Chondrocyte (in vitro differentiated cells): ENCODE data around the gene SIGLEC9. TPM values are rescaled to one million over a fixed set of nuclear protein-coding genes. Genes with fewer than 3 reads are reported as not detected.

Experiments used
- DNase-seq: peaks from one replicate; pipeline ENCODE4 v3.0.0; 2021; ENCODE audit warnings: mixed read lengths, low spot score
- H3K27ac Mint-ChIP-seq: one replicate; pipeline ENCODE4 v1.8.0; 2021; ENCODE audit warnings: mild to moderate bottlenecking, moderate library complexity, mixed read lengths; ENCODE audit not compliant: unreplicated experiment
- H3K27me3 Mint-ChIP-seq: 2 replicates; pipeline ENCODE4 v1.8.0; 2021; ENCODE audit warnings: low read depth, mixed read lengths
- H3K36me3 Mint-ChIP-seq: 2 replicates; pipeline ENCODE4 v1.8.0; 2021; ENCODE audit warnings: low read depth, mixed read lengths
- H3K4me1 Mint-ChIP-seq: 2 replicates; pipeline ENCODE4 v1.8.0; 2021; ENCODE audit warnings: low read depth, mild to moderate bottlenecking, mixed read lengths
- H3K4me3 Mint-ChIP-seq: one replicate; pipeline ENCODE4 v1.8.0; 2021; ENCODE audit warnings: mild to moderate bottlenecking, moderate library complexity, mixed read lengths; ENCODE audit not compliant: unreplicated experiment
- H3K9me3 Mint-ChIP-seq: 2 replicates; pipeline ENCODE4 v1.8.0; 2021; ENCODE audit warnings: low read depth, mixed read lengths
- CTCF ChIP-seq: fragments of 200-600 bp; sonication (generic); IDR thresholded peaks from 2 replicates; pipeline ENCODE4 v1.5.0; 2021; ENCODE audit warnings: antibody characterized with exemption, mild to moderate bottlenecking, moderate library complexity
- total RNA-seq: library from RNA; stranded (reverse); gene quantifications from 3 replicates; pipeline ENCODE4 v1.2.1, GENCODE V29; 2021

The SIGLEC9 gene
- total RNA-seq, 1 donor from 2014 or later = not detected

DNA sequence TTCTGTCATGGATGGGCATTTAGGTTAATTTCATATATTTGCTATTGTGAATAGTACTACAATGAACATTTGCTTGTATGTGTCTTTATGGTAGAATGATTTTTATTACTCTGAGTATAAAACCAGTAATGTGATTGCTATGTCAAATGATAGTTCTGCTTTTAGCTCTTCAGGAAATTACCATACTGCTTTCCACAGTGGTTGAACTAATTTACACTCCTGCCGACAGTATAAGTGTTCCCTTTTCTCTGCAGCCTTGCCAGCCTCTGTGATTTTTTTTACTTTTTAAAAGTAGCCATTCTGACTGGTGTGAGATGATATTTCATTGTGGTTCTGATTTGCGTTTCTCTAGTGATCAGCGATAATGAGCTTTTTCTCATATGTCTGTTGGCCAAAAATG, 23.9 kb downstream of the SIGLEC9 start:
- no peak overlapping the region for H3K4me3 Mint-ChIP-seq
- no peaks in the 10 kb centered on the region for H3K36me3 Mint-ChIP-seq
- H3K9me3 Mint-ChIP-seq = peaks cover 15% of the 10 kb centered on the region
- H3K27me3 Mint-ChIP-seq = peaks cover 5% of the 10 kb centered on the region
- TF ChIP-seq CTCF = no peak
- H3K4me1 Mint-ChIP-seq = no peaks in the 10 kb centered on the region
- no peak for DNase-seq
- no peak overlapping the region for H3K27ac Mint-ChIP-seq

- Mint-ChIP-seq H3K4me1 (no peaks in the 10 kb centered on the region), H3K27me3 (peaks cover 4% of the 10 kb centered on the region), H3K9me3 (peaks cover 15% of the 10 kb centered on the region), H3K36me3 (no peaks in the 10 kb centered on the region), H3K27ac (no peak overlapping the region), H3K4me3 (no peak overlapping the region)
- no peak for DNase-seq
- TF ChIP-seq CTCF = no peak
Measured at GRCh38 chr19:51150627-51151026, 25.9 kb downstream of the SIGLEC9 start.

- Mint-ChIP-seq H3K27ac (no peak overlapping the region), H3K36me3 (no peaks in the 10 kb centered on the region), H3K4me3 (no peak overlapping the region), H3K4me1 (no peaks in the 10 kb centered on the region), H3K9me3 (no peaks in the 10 kb centered on the region), H3K27me3 (peaks cover 19% of the 10 kb centered on the region)
- no peak for DNase-seq
- no peak for TF ChIP-seq CTCF
Measured at GRCh38 chr19:51156710-51157109, 32.0 kb downstream of the SIGLEC9 start.

DNA sequence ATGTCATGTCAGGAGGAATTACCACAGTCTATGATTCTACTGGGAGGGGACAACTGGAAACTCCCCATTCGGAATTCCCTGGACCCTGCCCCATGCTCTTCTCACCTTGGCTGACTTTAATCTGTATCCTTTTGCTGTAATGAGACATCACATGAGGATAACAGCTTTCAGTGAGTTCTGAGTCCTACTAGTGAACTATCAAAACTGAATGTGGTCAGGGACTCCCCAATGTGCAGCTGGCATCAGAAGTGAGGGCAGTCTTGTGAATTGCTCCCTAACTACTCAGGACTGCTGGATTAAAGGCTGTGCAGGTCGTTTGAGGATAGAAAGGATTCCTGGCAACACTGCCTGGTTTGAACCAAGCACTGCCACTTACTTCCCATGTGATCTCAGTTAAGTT, 32.6 kb downstream of the SIGLEC9 start:
- Mint-ChIP-seq H3K9me3 (no peaks in the 10 kb centered on the region), H3K36me3 (no peaks in the 10 kb centered on the region), H3K27ac (no peak overlapping the region), H3K4me1 (no peaks in the 10 kb centered on the region), H3K27me3 (peaks cover 21% of the 10 kb centered on the region), H3K4me3 (no peak overlapping the region)
- no peak for TF ChIP-seq CTCF
- DNase-seq = no peak

DNA sequence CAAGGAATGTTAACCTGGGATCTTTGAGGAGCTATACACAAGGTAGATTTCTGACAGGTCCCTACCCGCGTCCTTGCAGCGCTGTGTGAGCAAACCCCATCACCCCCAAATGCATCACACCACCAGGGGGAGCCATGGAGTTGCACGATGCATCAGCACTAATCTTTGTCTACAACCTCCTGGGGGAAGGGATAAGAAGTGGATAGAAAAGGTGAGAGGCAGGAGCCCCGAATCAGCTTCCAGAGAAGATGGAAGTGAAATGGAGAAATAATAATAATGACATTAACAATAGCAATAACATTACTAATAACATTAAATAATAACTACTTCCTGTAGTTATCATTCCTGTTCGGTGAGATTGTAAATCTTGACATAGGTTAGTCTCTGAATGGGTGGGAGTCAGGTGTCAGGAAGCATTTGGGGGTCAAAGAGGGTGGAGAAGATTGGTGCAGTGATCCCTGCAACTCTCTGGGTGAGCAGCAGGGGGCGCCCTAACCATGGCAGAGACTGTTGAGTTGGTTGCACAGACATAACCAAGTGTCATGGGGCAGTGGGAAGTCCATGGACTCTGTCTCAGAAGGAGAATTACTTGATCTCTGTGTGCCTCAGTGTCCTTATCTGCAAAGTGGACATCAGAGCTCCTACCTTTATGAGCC, 33.9 kb downstream of the SIGLEC9 start:
- peaks cover 26% of the 10 kb centered on the region for H3K27me3 Mint-ChIP-seq
- H3K4me3 Mint-ChIP-seq = no peak overlapping the region
- no peak for DNase-seq
- H3K36me3 Mint-ChIP-seq = no peaks in the 10 kb centered on the region
- no peaks in the 10 kb centered on the region for H3K9me3 Mint-ChIP-seq
- no peak overlapping the region for H3K27ac Mint-ChIP-seq
- H3K4me1 Mint-ChIP-seq = no peaks in the 10 kb centered on the region
- TF ChIP-seq CTCF = peak; percentile 70
